IPS-NIHi7 (cell line): ENCODE results near the gene SPDYE2B.
"Not testable (repeated sequence)": the region's sequence is repeated elsewhere in the genome, so short reads cannot be mapped to it uniquely, and the experiment has no call there.

Source experiments
- DNase-seq: peaks from one replicate; pipeline ENCODE4 v3.0.0; 2012; ENCODE audit warnings: mixed read lengths; ENCODE audit errors: extremely low spot score

SPDYE2B gene

DNA sequence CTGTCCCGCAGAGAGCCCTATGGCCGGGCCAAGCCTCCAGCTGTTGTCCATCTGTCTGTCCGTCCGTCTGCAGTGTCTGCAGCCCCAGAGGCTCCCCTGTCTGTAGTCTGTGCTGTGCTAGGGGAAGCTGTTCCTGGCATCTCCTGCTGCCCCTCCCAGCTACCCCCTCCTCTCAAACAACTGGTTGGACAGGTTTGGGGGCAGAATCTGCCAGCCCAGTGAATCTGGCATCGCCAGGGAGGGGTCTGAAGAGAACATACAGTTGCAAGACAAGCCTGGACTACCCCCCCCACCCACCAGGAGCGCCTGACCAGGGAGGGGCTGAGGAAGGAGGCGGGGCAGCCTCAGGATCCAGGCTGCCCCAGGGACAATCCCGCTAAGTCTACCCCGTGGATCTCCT, 7.4 kb upstream of the SPDYE2B start, which contains the start of gene UPK3BL1:
UPK3BL1 (minus strand) TSS at position 101 of the 400 bp plus-strand sequence; CDS start at position 51, 50 bp downstream.
- DNase-seq, result not testable (repeated sequence)

GRCh38 chr7:102643404-102643803, 6.7 kb upstream of the SPDYE2B start:
- DNase-seq, result not testable (repeated sequence)

- not testable (repeated sequence) for DNase-seq
Observed at GRCh38 chr7:102647813-102648212, 2.3 kb upstream of the SPDYE2B start.

GRCh38 chr7:102664765-102665164, 14.6 kb downstream of the SPDYE2B start:
- DNase-seq, result not testable (repeated sequence)

DNA sequence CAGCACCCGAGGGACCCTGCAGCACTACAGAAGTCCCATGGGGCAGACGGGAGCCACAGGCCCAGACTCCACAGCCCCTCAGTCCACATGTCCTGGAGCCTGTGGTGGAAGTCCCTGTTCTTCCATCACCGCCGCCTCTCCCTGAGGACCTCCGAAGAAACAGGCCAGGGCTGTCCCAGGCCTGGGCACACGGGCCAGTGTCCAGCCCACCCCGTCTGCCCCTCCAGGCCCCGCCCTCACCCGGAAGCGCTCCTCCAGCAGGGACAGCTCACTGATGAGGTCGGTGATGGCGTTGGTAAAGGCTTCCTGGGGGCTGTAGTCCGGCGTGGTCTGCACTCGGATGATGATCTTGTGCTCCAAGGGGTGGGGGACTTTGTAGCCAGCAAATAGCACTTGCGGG, 16.7 kb downstream of the SPDYE2B start:
- not testable (repeated sequence) for DNase-seq

GRCh38 chr7:102667523-102667922, 17.4 kb downstream of the SPDYE2B start:
- DNase-seq, result not testable (repeated sequence)

DNA sequence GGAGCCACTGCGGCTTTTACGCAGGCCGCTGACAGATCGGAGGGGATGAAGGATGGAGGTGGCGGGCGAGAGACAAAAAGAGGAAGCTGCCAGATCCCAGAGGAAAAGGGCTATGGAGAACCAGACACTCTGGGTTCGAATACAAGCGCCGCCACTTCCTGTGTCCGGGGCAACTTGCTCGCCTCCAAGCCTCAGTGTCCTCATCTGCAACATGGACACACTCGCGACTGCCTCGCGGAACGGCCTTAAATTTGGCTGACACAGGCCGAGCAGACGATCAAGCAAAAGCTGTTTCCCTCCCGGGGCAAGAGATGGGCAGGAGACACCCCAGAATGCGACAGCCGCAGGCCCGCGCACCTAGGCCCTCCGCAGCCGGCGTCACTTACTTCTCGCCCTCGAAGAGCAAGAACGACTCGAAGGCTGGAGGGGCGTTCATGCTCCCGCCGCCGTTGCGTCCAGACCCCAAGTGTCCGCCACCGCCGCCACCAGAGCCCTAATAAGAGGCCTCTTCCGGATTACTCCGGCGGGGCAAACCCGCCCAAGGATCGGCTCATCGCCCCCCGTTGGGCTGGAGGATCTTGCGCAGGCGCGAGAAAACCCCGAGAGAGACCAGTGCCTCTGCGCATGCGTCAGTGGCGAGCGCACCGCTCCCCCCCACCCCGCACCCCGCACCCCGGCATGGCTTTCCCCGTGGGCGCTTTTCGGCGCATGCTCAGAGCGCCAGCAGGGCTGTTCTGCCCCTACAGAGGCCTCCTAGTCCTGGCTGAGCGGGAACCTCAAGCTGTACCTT, 21.2 kb downstream of the SPDYE2B start, which contains the start of gene POLR2J2:
POLR2J2 (minus strand) TSS at position 498 of the 790 bp plus-strand sequence; CDS start at position 436, 62 bp downstream.
- not testable (repeated sequence) for DNase-seq

DNA sequence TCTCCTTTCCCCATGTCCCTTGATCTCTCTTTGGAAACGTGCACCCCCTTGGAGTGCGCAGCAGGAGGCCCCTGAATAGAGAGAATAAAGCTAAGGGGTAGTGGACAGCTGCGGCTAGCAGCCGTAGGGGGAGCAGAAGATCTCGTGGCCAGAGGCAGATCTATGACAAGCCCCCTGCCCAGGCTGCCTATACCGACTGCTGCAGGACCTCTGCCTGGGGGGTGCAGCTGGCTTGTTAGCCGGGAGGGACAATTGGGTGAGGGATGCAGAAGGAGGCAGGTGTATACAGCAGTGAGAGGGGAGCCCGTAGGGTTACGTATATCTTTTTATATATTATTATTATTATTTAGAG, 21.8 kb downstream of the SPDYE2B start:
- DNase-seq, result not testable (repeated sequence)

DNA sequence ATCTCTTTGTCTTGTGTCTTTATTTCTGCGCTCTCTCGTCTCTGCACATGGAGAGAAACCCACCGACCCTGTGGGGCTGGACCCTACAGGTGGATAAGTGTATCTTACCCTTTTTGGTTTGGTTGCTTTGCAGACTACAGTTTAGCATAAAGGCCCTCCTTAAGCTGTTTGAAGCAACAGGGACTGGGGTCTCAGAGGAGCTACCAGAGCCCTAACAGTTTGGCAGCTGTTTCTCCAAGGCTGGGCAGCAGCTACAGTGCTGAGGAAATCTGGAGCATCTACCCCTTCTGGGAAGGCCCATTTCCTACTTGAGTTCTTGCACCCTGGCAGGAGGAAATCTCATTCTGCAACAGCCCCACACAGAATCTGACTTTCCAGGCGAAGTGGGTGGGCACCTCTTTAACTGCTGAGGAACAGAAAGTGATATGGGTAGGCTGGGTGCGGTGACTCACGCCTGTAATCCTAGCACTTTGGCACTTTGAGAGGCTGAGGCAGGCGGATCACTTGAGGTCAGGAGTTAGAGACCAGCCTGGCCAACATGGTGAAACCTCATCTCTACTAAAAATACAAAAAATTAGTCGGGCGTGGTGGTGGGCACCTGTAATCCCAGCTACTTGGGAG, 23.4 kb downstream of the SPDYE2B start:
- DNase-seq, result not testable (repeated sequence)

DNA sequence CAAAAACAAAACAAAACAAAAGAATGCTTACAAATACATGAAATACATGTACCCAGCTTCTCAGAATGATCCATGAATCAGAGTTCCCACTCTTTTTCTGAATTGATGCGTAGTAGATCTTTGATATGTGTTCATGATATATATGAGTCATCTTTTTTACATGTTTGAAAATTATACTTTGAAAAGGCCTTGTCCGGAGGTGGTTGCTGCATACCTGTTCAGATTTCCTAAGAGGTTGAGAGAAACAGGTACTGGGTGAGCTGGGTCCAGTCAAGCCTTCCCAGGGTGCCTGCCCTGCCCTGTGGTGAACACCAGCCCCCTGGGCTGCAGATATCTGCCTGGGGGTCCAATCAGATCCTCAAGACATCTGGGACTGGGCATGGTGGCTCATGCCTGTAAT, 25.4 kb downstream of the SPDYE2B start:
- DNase-seq, result not testable (repeated sequence)

- DNase-seq, result not testable (repeated sequence)
Observed at GRCh38 chr7:102680780-102681179, 30.7 kb downstream of the SPDYE2B start.

- DNase-seq, result not testable (repeated sequence)
Observed at GRCh38 chr7:102682560-102682959, 32.4 kb downstream of the SPDYE2B start.

DNA sequence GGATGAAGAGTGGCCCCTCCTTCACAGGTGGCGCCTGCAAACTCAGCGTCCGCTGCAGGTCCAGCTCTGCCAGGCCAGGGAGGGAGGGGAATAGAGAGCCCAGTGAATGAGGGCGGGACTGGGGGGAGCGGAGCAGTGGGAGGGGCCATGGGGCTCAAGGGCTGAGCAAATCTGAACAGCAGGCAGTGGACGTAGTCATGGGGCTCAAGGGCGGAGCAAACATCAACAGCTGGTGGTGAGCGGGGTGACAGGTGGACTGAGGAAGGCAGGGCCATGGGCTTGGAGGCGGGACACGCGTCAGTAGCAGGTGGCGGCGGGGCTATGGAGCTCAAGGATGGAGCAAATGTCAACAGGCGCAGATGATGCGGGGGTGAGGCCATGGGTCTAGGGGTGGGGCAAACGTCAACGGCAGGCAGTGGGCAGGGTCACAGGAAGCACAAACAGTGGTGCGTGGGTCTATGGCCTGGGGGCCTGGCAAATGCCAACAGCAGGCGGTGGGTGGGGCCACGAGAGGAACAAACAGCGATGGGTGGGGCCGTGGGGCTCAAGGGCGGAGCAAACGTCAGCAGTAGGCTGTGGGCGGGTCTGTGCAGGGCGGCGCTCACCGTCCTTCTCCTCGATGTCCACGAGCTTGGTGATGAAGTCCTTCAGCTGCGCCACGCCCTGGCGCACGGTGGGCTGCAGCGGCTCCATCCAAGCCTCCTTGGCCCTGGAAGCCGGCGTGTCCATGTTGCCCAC, 38.3 kb downstream of the SPDYE2B start:
- not testable (repeated sequence) for DNase-seq

DNA sequence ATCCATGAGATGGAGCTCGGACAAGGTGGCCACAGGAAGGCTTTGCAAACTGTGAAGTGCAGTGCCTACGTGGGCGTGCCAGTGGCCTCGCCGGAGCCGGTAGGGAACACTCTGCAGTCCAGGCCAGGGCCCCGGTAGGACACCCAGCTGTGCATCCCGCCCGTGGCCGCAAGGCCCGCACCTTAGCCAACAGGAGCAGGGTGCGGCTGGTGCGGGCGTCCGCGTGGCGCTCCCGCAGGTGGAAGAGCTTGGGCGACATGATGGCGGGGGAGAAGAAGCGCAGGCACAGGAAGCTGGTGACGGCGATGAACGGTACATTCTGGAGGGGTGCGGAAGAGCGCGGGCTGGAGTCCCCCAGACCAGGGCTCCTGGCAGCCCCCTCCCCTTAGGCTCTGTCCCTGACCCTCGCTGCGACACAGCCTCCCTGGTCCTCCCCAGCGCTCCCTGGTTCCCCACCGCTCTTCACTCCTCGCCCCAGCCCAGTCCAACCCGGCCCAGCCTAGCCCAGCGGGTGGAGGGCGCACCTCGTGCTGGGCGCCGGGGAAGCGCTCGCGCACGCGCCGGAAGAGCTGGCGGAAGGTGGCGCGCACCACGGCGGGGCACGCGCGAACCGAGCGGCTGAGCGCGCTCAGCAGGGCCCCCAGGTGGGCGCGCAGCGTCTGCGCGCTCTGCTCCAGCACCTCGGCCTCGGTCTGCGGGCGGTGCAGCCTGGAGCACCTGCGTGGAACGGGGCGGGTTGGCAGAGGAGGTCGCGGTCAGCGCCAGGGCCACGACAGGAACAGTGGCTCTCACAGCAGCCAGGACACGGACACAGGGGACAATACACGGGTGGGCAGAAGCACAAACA, 39.5 kb downstream of the SPDYE2B start:
- not testable (repeated sequence) for DNase-seq

DNA sequence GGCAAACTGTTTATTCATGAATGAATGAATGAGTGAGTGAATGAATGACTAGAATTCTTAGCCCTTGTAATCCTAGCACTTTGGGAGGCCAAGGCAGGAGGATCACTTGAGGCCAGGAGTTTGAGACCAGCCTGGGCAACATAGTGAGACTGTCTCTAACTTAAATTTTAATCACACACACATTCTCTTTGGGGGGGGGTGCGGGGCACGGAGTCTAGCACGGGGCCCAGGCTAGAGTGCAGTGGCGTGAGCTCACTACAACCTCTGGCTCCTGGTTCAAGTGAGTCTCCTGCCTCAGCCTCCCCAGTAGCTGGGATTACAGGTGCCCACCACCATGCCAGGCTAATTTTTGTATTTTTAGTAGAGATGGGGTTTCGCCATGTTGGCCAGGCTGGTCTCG, 40.5 kb downstream of the SPDYE2B start:
- not testable (repeated sequence) for DNase-seq

DNA sequence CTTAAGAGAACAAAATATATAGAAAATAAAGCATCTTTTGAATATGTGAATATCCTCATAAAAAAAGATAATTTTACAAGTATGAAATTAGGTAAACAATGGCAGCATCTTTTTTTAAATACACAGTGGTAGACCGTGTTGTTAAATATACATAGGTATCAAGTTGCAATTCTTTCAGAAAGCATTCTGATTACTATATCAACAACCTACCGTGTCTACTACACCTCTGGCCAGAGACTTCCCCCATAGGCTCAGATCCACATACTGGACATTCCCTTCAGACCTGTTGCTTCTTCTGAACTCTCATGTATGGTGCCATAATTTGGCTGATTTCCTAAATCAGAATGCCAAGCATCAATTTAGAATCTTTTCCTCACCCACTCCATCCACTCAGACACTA, 43.9 kb downstream of the SPDYE2B start:
- not testable (repeated sequence) for DNase-seq

GRCh38 chr7:102695033-102695552, 45.0 kb downstream of the SPDYE2B start:
- not testable (repeated sequence) for DNase-seq

DNA sequence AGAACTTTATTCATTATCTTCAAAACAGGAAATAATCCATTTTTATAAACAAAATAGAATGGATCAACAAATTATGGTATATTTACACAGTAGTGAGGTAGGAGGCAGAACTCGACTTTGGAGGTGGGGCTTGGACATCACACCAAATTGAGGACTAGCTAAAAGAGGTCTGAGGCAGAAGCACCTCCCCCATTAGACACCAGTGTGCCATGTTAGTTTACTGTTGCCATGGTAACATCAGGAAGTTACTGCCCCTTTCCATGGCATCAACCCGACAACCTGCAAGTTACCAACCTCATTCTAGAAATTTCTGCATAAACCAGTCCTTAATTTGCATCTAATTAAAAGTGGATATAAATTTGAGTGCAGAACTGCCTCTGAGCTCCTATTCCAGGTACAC, 45.9 kb downstream of the SPDYE2B start:
- DNase-seq, result not testable (repeated sequence)

- DNase-seq, result not testable (repeated sequence)
Observed at GRCh38 chr7:102697642-102698512, 47.8 kb downstream of the SPDYE2B start.
